Astrocyte (in vitro differentiated cells and primary cell): ENCODE measurements around the gene MLNR. TPM values are rescaled to one million over a fixed set of nuclear protein-coding genes. Genes with fewer than 3 reads are reported as not detected.

ENCODE experiments used
- DNase-seq: peaks from one replicate; pipeline ENCODE4 v3.0.0-alpha.2; 2010; ENCODE audit warnings: low read depth
- FAIRE-seq: peaks from 2 replicates; lab custom pipeline; 2011; peaks lifted over from hg19 to GRCh38; lab: Jason Lieb, UNC
- H2AFZ ChIP-seq: 2 replicates; pipeline ENCODE4 v1.6.0; 2012; ENCODE audit warnings: low read depth, low read length, inconsistent platforms
- H3K27ac ChIP-seq: 2 replicates; pipeline ENCODE4 v1.5.1; 2011; ENCODE audit warnings: low read depth, low read length, inconsistent platforms
- H3K27me3 ChIP-seq: 2 replicates; pipeline ENCODE4 v1.6.0; 2011; ENCODE audit warnings: low read length, inconsistent platforms; ENCODE audit not compliant: insufficient read depth
- H3K36me3 ChIP-seq: 2 replicates; pipeline ENCODE4 v1.5.1; 2011; ENCODE audit warnings: low read length, inconsistent platforms; ENCODE audit not compliant: insufficient read depth
- H3K4me1 ChIP-seq: 2 replicates; pipeline ENCODE4 v1.5.1; 2011; ENCODE audit warnings: low read length, inconsistent platforms; ENCODE audit not compliant: insufficient read depth
- H3K4me2 ChIP-seq: 2 replicates; pipeline ENCODE4 v1.6.0; 2012; ENCODE audit warnings: low read length, inconsistent platforms
- H3K4me3 ChIP-seq: 2 replicates; pipeline ENCODE4 v1.5.1; 2011; ENCODE audit warnings: low read depth, mild to moderate bottlenecking, low read length, inconsistent platforms; ENCODE audit not compliant: insufficient read depth
- H3K79me2 ChIP-seq: 2 replicates; pipeline ENCODE4 v1.6.0; 2012; ENCODE audit warnings: mild to moderate bottlenecking, low read length, inconsistent platforms; ENCODE audit not compliant: insufficient read depth
- H3K9ac ChIP-seq: 2 replicates; pipeline ENCODE4 v1.6.0; 2012; ENCODE audit warnings: mild to moderate bottlenecking, low read length, inconsistent platforms
- H3K9me3 ChIP-seq: 2 replicates; pipeline ENCODE4 v1.5.1; 2012; ENCODE audit warnings: low read depth, mild to moderate bottlenecking, low read length, inconsistent platforms; ENCODE audit not compliant: insufficient read depth
- H4K20me1 ChIP-seq: 2 replicates; pipeline ENCODE4 v1.6.0; 2012; ENCODE audit warnings: low read length, inconsistent platforms; ENCODE audit not compliant: insufficient read depth
- H3K27ac Mint-ChIP-seq: one replicate; pipeline ENCODE4 v1.8.0; 2021; ENCODE audit warnings: mild to moderate bottlenecking, mixed read lengths; ENCODE audit not compliant: unreplicated experiment
- H3K27me3 Mint-ChIP-seq: one replicate; pipeline ENCODE4 v1.8.0; 2021; ENCODE audit warnings: low read depth, mixed read lengths; ENCODE audit not compliant: unreplicated experiment
- H3K36me3 Mint-ChIP-seq: one replicate; pipeline ENCODE4 v1.8.0; 2021; ENCODE audit warnings: low read depth, mixed read lengths; ENCODE audit not compliant: unreplicated experiment
- H3K4me1 Mint-ChIP-seq: one replicate; pipeline ENCODE4 v1.8.0; 2021; ENCODE audit warnings: low read depth, mixed read lengths; ENCODE audit not compliant: unreplicated experiment
- H3K4me3 Mint-ChIP-seq: one replicate; pipeline ENCODE4 v1.8.0; 2021; ENCODE audit warnings: mild to moderate bottlenecking, moderate library complexity, mixed read lengths; ENCODE audit not compliant: unreplicated experiment
- H3K9me3 Mint-ChIP-seq: one replicate; pipeline ENCODE4 v1.8.0; 2021; ENCODE audit warnings: mild to moderate bottlenecking, mixed read lengths; ENCODE audit not compliant: unreplicated experiment
- EZH2 ChIP-seq: IDR thresholded peaks from 2 replicates; pipeline ENCODE4 v1.6.1; 2012; ENCODE audit warnings: mild to moderate bottlenecking, low read length, inconsistent platforms; ENCODE audit not compliant: insufficient read depth
- total RNA-seq: library from RNA; stranded (reverse); gene quantifications from 2 replicates; pipeline ENCODE4 v1.2.1, GENCODE V29; 2021
- TF ChIP-seq, protein P1 (sequence below): IDR thresholded peaks from 2 replicates; pipeline ENCODE4 v1.5.1; 2011; ENCODE audit warnings: low read depth, mild to moderate bottlenecking, inconsistent platforms, low read length, moderate library complexity; ENCODE audit not compliant: insufficient read depth

The MLNR gene
- total RNA-seq, 1 donor from 2014 or later: not detected

DNA sequence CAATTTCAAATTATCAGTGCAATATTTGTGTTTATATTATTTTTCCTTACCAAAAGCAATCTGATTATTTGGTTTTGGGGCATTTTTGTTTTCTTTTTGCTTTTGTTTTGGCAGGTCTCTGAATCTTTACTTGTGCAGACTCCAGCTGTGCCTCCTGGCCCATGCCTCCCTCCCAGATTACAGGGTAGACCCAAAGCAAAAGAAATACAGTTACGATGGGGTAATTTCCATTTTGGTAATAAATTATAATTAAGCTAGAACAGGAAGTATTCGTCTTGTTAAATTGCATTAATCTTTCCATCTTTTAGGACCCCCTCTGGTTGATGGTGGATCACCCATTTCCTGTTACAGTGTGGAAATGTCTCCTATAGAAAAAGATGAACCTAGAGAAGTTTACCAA lies 29.2 kb upstream of the MLNR start:
- no peaks in the 10 kb centered on the region for H3K9me3 Mint-ChIP-seq
- Histone ChIP-seq H3K27me3 (no peaks in the 10 kb centered on the region), H3K27ac (no peak overlapping the region), H3K4me2 (no peak overlapping the region), H3K36me3 (peaks cover 57% of the 10 kb centered on the region), H3K9me3 (no peaks in the 10 kb centered on the region), H3K4me1 (no peaks in the 10 kb centered on the region), H3K9ac (no peak overlapping the region), H3K79me2 (no peaks in the 10 kb centered on the region), H3K4me3 (no peak overlapping the region), H4K20me1 (no peaks in the 10 kb centered on the region), H2AFZ (no peak overlapping the region)
- H3K27ac Mint-ChIP-seq: no peak overlapping the region
- no peak for FAIRE-seq
- no peaks in the 10 kb centered on the region for H3K27me3 Mint-ChIP-seq
- H3K36me3 Mint-ChIP-seq: peaks cover 17% of the 10 kb centered on the region
- H3K4me3 Mint-ChIP-seq: no peak overlapping the region
- no peaks in the 10 kb centered on the region for H3K4me1 Mint-ChIP-seq
- TF ChIP-seq, protein P1, sequence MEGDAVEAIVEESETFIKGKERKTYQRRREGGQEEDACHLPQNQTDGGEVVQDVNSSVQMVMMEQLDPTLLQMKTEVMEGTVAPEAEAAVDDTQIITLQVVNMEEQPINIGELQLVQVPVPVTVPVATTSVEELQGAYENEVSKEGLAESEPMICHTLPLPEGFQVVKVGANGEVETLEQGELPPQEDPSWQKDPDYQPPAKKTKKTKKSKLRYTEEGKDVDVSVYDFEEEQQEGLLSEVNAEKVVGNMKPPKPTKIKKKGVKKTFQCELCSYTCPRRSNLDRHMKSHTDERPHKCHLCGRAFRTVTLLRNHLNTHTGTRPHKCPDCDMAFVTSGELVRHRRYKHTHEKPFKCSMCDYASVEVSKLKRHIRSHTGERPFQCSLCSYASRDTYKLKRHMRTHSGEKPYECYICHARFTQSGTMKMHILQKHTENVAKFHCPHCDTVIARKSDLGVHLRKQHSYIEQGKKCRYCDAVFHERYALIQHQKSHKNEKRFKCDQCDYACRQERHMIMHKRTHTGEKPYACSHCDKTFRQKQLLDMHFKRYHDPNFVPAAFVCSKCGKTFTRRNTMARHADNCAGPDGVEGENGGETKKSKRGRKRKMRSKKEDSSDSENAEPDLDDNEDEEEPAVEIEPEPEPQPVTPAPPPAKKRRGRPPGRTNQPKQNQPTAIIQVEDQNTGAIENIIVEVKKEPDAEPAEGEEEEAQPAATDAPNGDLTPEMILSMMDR: no peak
- no peak for TF ChIP-seq EZH2
- no peak for DNase-seq

DNA sequence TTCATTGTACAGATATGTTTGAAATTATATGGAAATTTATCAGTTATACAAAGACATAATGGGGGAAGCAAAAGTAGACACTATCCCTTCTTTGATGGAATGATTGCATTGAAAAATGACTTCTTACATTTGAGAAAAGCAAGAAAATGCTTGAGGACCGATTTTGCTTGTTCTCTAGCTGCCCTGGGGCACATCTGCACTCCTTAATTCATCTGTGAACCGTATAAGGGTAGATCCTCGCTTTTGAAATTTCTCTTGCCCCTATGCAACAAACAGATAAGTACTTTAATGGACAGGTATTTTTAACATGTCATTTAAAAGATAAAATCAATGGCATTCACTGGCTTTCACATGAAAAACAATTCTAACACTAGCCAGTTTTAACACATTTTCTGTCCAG lies 13.5 kb upstream of the MLNR start:
- no peaks in the 10 kb centered on the region for H3K9me3 ChIP-seq
- DNase-seq (no peak), FAIRE-seq (no peak)
- no peaks in the 10 kb centered on the region for H3K27me3 ChIP-seq
- Mint-ChIP-seq H3K9me3 (no peaks in the 10 kb centered on the region), H3K27me3 (no peaks in the 10 kb centered on the region), H3K27ac (no peak overlapping the region), H3K36me3 (peaks cover 11% of the 10 kb centered on the region), H3K4me1 (no peaks in the 10 kb centered on the region), H3K4me3 (no peak overlapping the region)
- no peak overlapping the region for H3K9ac ChIP-seq
- no peaks in the 10 kb centered on the region for H3K79me2 ChIP-seq
- H3K4me2 ChIP-seq: no peak overlapping the region
- H3K27ac ChIP-seq: no peak overlapping the region
- H4K20me1 ChIP-seq: no peaks in the 10 kb centered on the region
- TF ChIP-seq, protein P1: no peak
- TF ChIP-seq EZH2: no peak
- peaks cover 50% of the 10 kb centered on the region for H3K36me3 ChIP-seq
- H3K4me1 ChIP-seq: no peaks in the 10 kb centered on the region
- no peak overlapping the region for H2AFZ ChIP-seq
- no peak overlapping the region for H3K4me3 ChIP-seq

DNA sequence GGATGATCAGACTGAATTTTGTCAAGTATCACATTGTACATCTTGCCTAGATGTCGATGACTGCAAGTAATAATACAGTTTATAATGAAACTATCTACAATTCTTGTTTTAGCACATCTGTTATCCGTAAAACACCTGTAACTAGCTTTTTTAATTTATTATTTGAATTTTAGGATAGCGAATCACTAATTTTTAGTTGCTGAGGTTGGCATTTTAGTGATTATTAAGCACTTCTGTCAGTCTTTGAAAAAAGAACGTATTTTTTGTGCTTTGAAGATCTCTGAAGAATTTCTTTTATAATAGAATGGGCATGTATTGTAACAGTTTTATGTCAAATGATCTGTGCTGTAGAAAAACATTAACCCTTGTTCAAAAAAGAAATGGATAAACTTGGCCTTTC lies 11.5 kb upstream of the MLNR start:
- peaks cover 15% of the 10 kb centered on the region for H3K36me3 Mint-ChIP-seq
- Histone ChIP-seq H3K9ac (no peak overlapping the region), H3K4me1 (no peaks in the 10 kb centered on the region), H3K27me3 (no peaks in the 10 kb centered on the region), H3K9me3 (no peaks in the 10 kb centered on the region), H3K79me2 (no peaks in the 10 kb centered on the region), H3K4me3 (no peak overlapping the region), H3K4me2 (no peak overlapping the region), H3K36me3 (peaks cover 37% of the 10 kb centered on the region), H3K27ac (no peak overlapping the region), H2AFZ (no peak overlapping the region), H4K20me1 (no peaks in the 10 kb centered on the region)
- DNase-seq: no peak
- no peaks in the 10 kb centered on the region for H3K9me3 Mint-ChIP-seq
- no peak overlapping the region for H3K27ac Mint-ChIP-seq
- no peak for TF ChIP-seq EZH2
- TF ChIP-seq, protein P1: no peak
- no peaks in the 10 kb centered on the region for H3K27me3 Mint-ChIP-seq
- no peaks in the 10 kb centered on the region for H3K4me1 Mint-ChIP-seq
- H3K4me3 Mint-ChIP-seq: no peak overlapping the region
- FAIRE-seq: no peak
